Fibroblast of lung (primary cell): ENCODE results near the gene WWP2. TPM values are rescaled to one million over a fixed set of nuclear protein-coding genes. Genes with fewer than 3 reads are reported as not detected.
A peak's percentile ranks its signal among the peaks of the same experiment; 100 is the strongest.

Experiments used
- DNase-seq, 2 donors: peaks; one replicate each; pipeline versions ENCODE4 v3.0.0 to v3.0.0-alpha.2; 2010; ENCODE audit warnings: low read depth in 2 of 2
- H2AFZ ChIP-seq: 2 replicates; pipeline ENCODE4 v1.5.1; 2012; ENCODE audit warnings: low read length, control low read depth, inconsistent platforms
- H3K27ac ChIP-seq: 2 replicates; pipeline ENCODE4 v1.5.1; 2011; ENCODE audit warnings: low read length, control low read depth; ENCODE audit not compliant: insufficient read depth
- H3K27me3 ChIP-seq: 2 replicates; pipeline ENCODE4 v1.5.1; 2011; ENCODE audit warnings: mild to moderate bottlenecking, low read length; ENCODE audit not compliant: control insufficient read depth, insufficient read depth
- H3K36me3 ChIP-seq: 2 replicates; pipeline ENCODE4 v1.5.1; 2011; ENCODE audit warnings: low read length; ENCODE audit not compliant: control insufficient read depth, insufficient read depth
- H3K4me1 ChIP-seq: 2 replicates; pipeline ENCODE4 v1.5.1; 2011; ENCODE audit warnings: low read length; ENCODE audit not compliant: control insufficient read depth, insufficient read depth; ENCODE audit errors: extremely low read depth
- H3K4me2 ChIP-seq: 2 replicates; pipeline ENCODE4 v1.5.1; 2011; ENCODE audit warnings: low read length, control low read depth; ENCODE audit not compliant: insufficient read depth; ENCODE audit errors: extremely low read depth
- H3K4me3 ChIP-seq, 4 experiments: fragments of 200-600 bp in 1 of 4; sonication (generic) in 1 of 4; replicated peaks in 1 of 4; 2 replicates each; pipeline ENCODE4 v1.5.1; 2011 to 2016; ENCODE audit warnings: low read length in 4 of 4, low read depth in 3 of 4, mild to moderate bottlenecking in 3 of 4, control low read depth in 2 of 4, inconsistent platforms in 1 of 4, mixed read lengths in 1 of 4; ENCODE audit not compliant: insufficient read depth in 1 of 4; ENCODE audit errors: control extremely low read depth in 1 of 4
- H3K79me2 ChIP-seq: 2 replicates; pipeline ENCODE4 v1.5.1; 2012; ENCODE audit warnings: mild to moderate bottlenecking, low read length, inconsistent platforms; ENCODE audit not compliant: control insufficient read depth, insufficient read depth
- H3K9ac ChIP-seq: 2 replicates; pipeline ENCODE4 v1.5.1; 2011; ENCODE audit warnings: mild to moderate bottlenecking, low read length, control low read depth; ENCODE audit not compliant: insufficient read depth
- H3K9me3 ChIP-seq: 2 replicates; pipeline ENCODE4 v1.5.1; 2012; ENCODE audit warnings: low read depth, low read length; ENCODE audit not compliant: control insufficient read depth, insufficient read depth
- H4K20me1 ChIP-seq: 2 replicates; pipeline ENCODE4 v1.5.1; 2011; ENCODE audit warnings: low read length; ENCODE audit not compliant: control insufficient read depth, insufficient read depth; ENCODE audit errors: extremely low read depth
- CTCF ChIP-seq, 2 donors: IDR thresholded peaks in 1 of 2; conservative IDR thresholded peaks in 1 of 2; 1 replicate in 1 of 2; 2 replicates in 1 of 2; pipeline ENCODE4 v1.5.1; 2011 to 2012; ENCODE audit warnings: low read length in 2 of 2, control low read depth in 1 of 2, inconsistent platforms in 1 of 2, low read depth in 1 of 2, mild to moderate bottlenecking in 1 of 2
- EZH2 ChIP-seq: IDR thresholded peaks from 2 replicates; pipeline ENCODE4 v1.5.1; 2012; ENCODE audit warnings: low read length, control low read depth, mild to moderate bottlenecking; ENCODE audit errors: missing control alignments
- polyA plus RNA-seq, 2 donors: library from polyadenylated mRNA; depleted of rRNA in 1 of 2; stranded (reverse) in 1 of 2; unstranded in 1 of 2; fragments of >200 nt; gene quantifications; 2 replicates each; pipeline ENCODE4 v1.2.1, GENCODE V29; 2011 to 2012; ENCODE audit warnings: missing spikeins in 1 of 2
- total RNA-seq: library from RNA; depleted of rRNA; stranded (reverse); fragments of >200 nt; gene quantifications from 2 replicates; pipeline ENCODE4 v1.2.1, GENCODE V29; 2014

Gene WWP2
- total and polyA plus RNA-seq, 2 donors (not counting 1 experiment from before 2014, with no cell fraction given): 16.3 to 28.5 TPM

- no peaks in the 10 kb centered on the region for H4K20me1 ChIP-seq
- H3K27me3 ChIP-seq: no peaks in the 10 kb centered on the region
- DNase-seq: no peak
- H3K9me3 ChIP-seq: no peaks in the 10 kb centered on the region
- H3K4me3 ChIP-seq: no peak overlapping the region
- H2AFZ ChIP-seq: no peak overlapping the region
- H3K4me2 ChIP-seq: no peak overlapping the region
- no peaks in the 10 kb centered on the region for H3K36me3 ChIP-seq
- H3K4me1 ChIP-seq: no peaks in the 10 kb centered on the region
- H3K79me2 ChIP-seq: no peaks in the 10 kb centered on the region
- no peak overlapping the region for H3K27ac ChIP-seq
- no peak overlapping the region for H3K9ac ChIP-seq
- no peak for TF ChIP-seq CTCF (conservative IDR thresholded peaks at IDR 0.05 in 1 of 2, IDR thresholded peaks at IDR 0.05 in 1 of 2; ENCODE audit: low read depth in 1 of 2, low read length in 2 of 2)
- no peak for TF ChIP-seq EZH2
Observed at GRCh38 chr16:69732101-69732500, 30.0 kb upstream of the WWP2 start.

- DNase-seq: peak; percentile 13 to 48
- H3K27ac ChIP-seq: no peak overlapping the region
- no peaks in the 10 kb centered on the region for H3K4me1 ChIP-seq
Observed at GRCh38 chr16:69741519-69741918, 20.6 kb upstream of the WWP2 start.

More at GRCh38 chr16:69741519-69741918, 20.6 kb upstream of the WWP2 start:
- no peak for TF ChIP-seq EZH2
- TF ChIP-seq CTCF (conservative IDR thresholded peaks at IDR 0.05 in 1 of 2, IDR thresholded peaks at IDR 0.05 in 1 of 2; ENCODE audit: low read depth in 1 of 2, low read length in 2 of 2): no peak
- Histone ChIP-seq H3K79me2 (peaks cover 2% of the 10 kb centered on the region), H4K20me1 (no peaks in the 10 kb centered on the region), H3K36me3 (peaks cover 38% of the 10 kb centered on the region), H2AFZ (no peak overlapping the region), H3K9me3 (no peaks in the 10 kb centered on the region), H3K4me3 (no peak overlapping the region), H3K4me2 (no peak overlapping the region), H3K9ac (no peak overlapping the region), H3K27me3 (no peaks in the 10 kb centered on the region)
